ENCODE data around the gene FAM163B.

GRCh38 chr9:133591116-133591910, 17.9 kb downstream of the FAM163B start:
- no peak for TF ChIP-seq POLR2AphosphoS5 (IDR thresholded peaks at IDR 0.05)
- no peak for TF ChIP-seq CTCF (IDR thresholded peaks at IDR 0.05)
- no peak for TF ChIP-seq POLR2A (IDR thresholded peaks at IDR 0.05; ENCODE audit: low read depth)
